HCT116 (cell line): ENCODE data around the gene HMX1. TPM values are rescaled to one million over a fixed set of nuclear protein-coding genes. Genes with fewer than 3 reads are reported as not detected.

ENCODE experiments used
- ATAC-seq: fragments of 200-7000 bp; cut with Tn5 transposase; 2 replicates; pipeline ENCODE4 v1.9.1; 2020; ENCODE audit warnings: mild to moderate bottlenecking, moderate library complexity
- BruUV-seq: library from RNA; stranded (reverse); fragments of 400-500 nt; replicated peaks from 2 replicates; lab custom pipeline; 2021; lab: Mats Ljungman, UMichigan
- CTCF ChIA-PET: fragments of 300-600 bp; sonication (Branson Sonifier 250); formaldehyde crosslinking; loops from one replicate; lab custom pipeline; 2021; ENCODE audit warnings: antibody characterized with exemption; lab: Charles Lee
- POLR2A ChIA-PET: fragments of 300-600, 350-600 bp; sonication (Branson Sonifier 250); formaldehyde crosslinking; loops from one replicate; lab custom pipeline; 2021; ENCODE audit warnings: antibody characterized with exemption; lab: Charles Lee
- RAD21 ChIA-PET, 2 experiments: fragments of 300-600 bp; sonication (Branson Sonifier 250); formaldehyde crosslinking; loops; one replicate each; lab custom pipeline; 2023; ENCODE audit warnings: low total read pairs in 2 of 2; ENCODE audit not compliant: uncharacterized antibody in 2 of 2, unreplicated experiment in 2 of 2, low non-redundant PET in 1 of 2; lab: Charles Lee
- DNase-seq: peaks from one replicate; pipeline ENCODE4 v3.0.0-alpha.2; 2010; ENCODE audit warnings: low read depth, low spot score
- H2AFZ ChIP-seq: fragments of 200-600 bp; shearing (Covaris generic), sonication (generic); 2 replicates; pipeline ENCODE4 v1.6.1; 2017; ENCODE audit warnings: low read depth, mixed run types, mixed read lengths, antibody characterized with exemption, low read length; ENCODE audit not compliant: poor library complexity, severe bottlenecking
- H3K27ac ChIP-seq: 2 replicates; pipeline ENCODE4 v1.5.1; 2012; ENCODE audit warnings: low read depth, low read length
- H3K27me3 ChIP-seq: fragments of 200-600 bp; sonication (generic); 2 replicates; pipeline ENCODE4 v1.6.1; 2016; ENCODE audit warnings: mixed run types, low read length, mixed read lengths; ENCODE audit not compliant: insufficient read depth
- H3K36me3 ChIP-seq, 2 experiments: fragments of 200-500 bp in 1 of 2; fragments of 200-600 bp in 1 of 2; sonication (Bioruptor generic) in 1 of 2; sonication (generic) in 1 of 2; 2 replicates each; pipeline versions ENCODE4 v1.5.1 to v1.6.1; 2014 to 2016; ENCODE audit warnings: low read length in 2 of 2, inconsistent platforms in 1 of 2, mixed read lengths in 1 of 2, mixed run types in 1 of 2; ENCODE audit not compliant: insufficient read depth in 2 of 2, control insufficient read depth in 1 of 2
- H3K4me1 ChIP-seq, 2 experiments: fragments of 200-600 bp in 1 of 2; sonication (generic) in 1 of 2; 2 replicates each; pipeline versions ENCODE4 v1.5.1 to v1.6.1; 2012 to 2017; ENCODE audit warnings: low read length in 2 of 2, inconsistent platforms in 1 of 2, mild to moderate bottlenecking in 1 of 2, mixed read lengths in 1 of 2, mixed run types in 1 of 2, moderate library complexity in 1 of 2; ENCODE audit not compliant: insufficient read depth in 2 of 2, control insufficient read depth in 1 of 2
- H3K4me2 ChIP-seq: fragments of 200-600 bp; sonication (generic); 2 replicates; pipeline ENCODE4 v1.6.1; 2017; ENCODE audit warnings: mixed run types, low read length, mixed read lengths
- H3K4me3 ChIP-seq, 2 experiments: fragments of 200-600 bp in 1 of 2; sonication (generic) in 1 of 2; replicated peaks in 1 of 2; 2 replicates each; pipeline ENCODE4 v1.5.1; 2011 to 2016; ENCODE audit warnings: low read length in 2 of 2, control low read depth in 1 of 2, low read depth in 1 of 2, mild to moderate bottlenecking in 1 of 2, mixed read lengths in 1 of 2, mixed run types in 1 of 2
- H3K79me2 ChIP-seq: fragments of 200-600 bp; sonication (generic); 2 replicates; pipeline ENCODE4 v1.6.1; 2017; ENCODE audit warnings: mild to moderate bottlenecking, mixed run types, low read length, moderate library complexity, mixed read lengths; ENCODE audit not compliant: insufficient read depth
- H3K9ac ChIP-seq: fragments of 200-600 bp; sonication (generic); 2 replicates; pipeline ENCODE4 v1.6.1; 2016; ENCODE audit warnings: low read length, mixed read lengths
- H3K9me2 ChIP-seq: fragments of 200-600 bp; sonication (generic), shearing (Covaris generic); 2 replicates; pipeline ENCODE4 v1.6.1; 2017; ENCODE audit warnings: mixed run types, mild to moderate bottlenecking, moderate library complexity; ENCODE audit not compliant: insufficient read depth
- H3K9me3 ChIP-seq, 2 experiments: fragments of 200-500 bp in 1 of 2; fragments of 200-600 bp in 1 of 2; sonication (Bioruptor generic) in 1 of 2; sonication (generic) in 1 of 2; 2 replicates each; pipeline ENCODE4 v1.6.1; 2014 to 2017; ENCODE audit warnings: low read length in 2 of 2, mixed read lengths in 2 of 2, inconsistent platforms in 1 of 2, low read depth in 1 of 2, mild to moderate bottlenecking in 1 of 2, mixed run types in 1 of 2, moderate library complexity in 1 of 2; ENCODE audit not compliant: control insufficient read depth in 1 of 2, insufficient read depth in 1 of 2
- H4K20me1 ChIP-seq: fragments of 200-600 bp; sonication (generic), shearing (Covaris generic); 2 replicates; pipeline ENCODE4 v1.6.1; 2017; ENCODE audit warnings: mixed run types, mild to moderate bottlenecking, moderate library complexity; ENCODE audit not compliant: insufficient read depth
- CBX3 ChIP-seq: IDR thresholded peaks from 2 replicates; pipeline ENCODE4 v1.6.1; 2012; ENCODE audit warnings: low read depth
- CEBPB ChIP-seq: IDR thresholded peaks from 2 replicates; pipeline ENCODE4 v1.6.1; 2012; ENCODE audit warnings: low read depth
- EGR1 ChIP-seq: IDR thresholded peaks from 2 replicates; pipeline ENCODE4 v1.6.1; 2012; ENCODE audit warnings: low read depth
- ELF1 ChIP-seq: IDR thresholded peaks from 2 replicates; pipeline ENCODE4 v1.6.1; 2012; ENCODE audit warnings: low read depth, borderline replicate concordance
- EZH2 ChIP-seq: fragments of 200-600 bp; sonication (generic); IDR thresholded peaks from 2 replicates; pipeline ENCODE4 v1.6.1; 2017; ENCODE audit warnings: antibody characterized with exemption, mixed run types
- EZH2phosphoT487 ChIP-seq: fragments of 200-600 bp; IDR thresholded peaks from 2 replicates; pipeline ENCODE4 v1.6.1; 2018; ENCODE audit warnings: antibody characterized with exemption, borderline replicate concordance
- FOSL1 ChIP-seq: IDR thresholded peaks from 2 replicates; pipeline ENCODE4 v1.6.1; 2012; ENCODE audit warnings: low read depth
- JUND ChIP-seq: IDR thresholded peaks from 2 replicates; pipeline ENCODE4 v1.6.1; 2012
- POLR2A ChIP-seq: IDR thresholded peaks from 2 replicates; pipeline ENCODE4 v1.7.0; 2011; ENCODE audit warnings: borderline replicate concordance; ENCODE audit not compliant: insufficient read depth, insufficient read length; ENCODE audit errors: extremely low read depth
- RAD21 ChIP-seq: IDR thresholded peaks from 2 replicates; pipeline ENCODE4 v1.6.1; 2012; ENCODE audit warnings: low read depth, mild to moderate bottlenecking
- SIN3A ChIP-seq: IDR thresholded peaks from 2 replicates; pipeline ENCODE4 v1.6.1; 2012; ENCODE audit warnings: low read depth
- SP1 ChIP-seq: IDR thresholded peaks from 2 replicates; pipeline ENCODE4 v1.6.1; 2012; ENCODE audit warnings: low read depth
- SRF ChIP-seq: IDR thresholded peaks from 2 replicates; pipeline ENCODE4 v1.6.1; 2012; ENCODE audit warnings: low read depth
- TCF7L2 ChIP-seq: IDR thresholded peaks from 2 replicates; pipeline ENCODE4 v1.7.0; 2011; ENCODE audit warnings: borderline replicate concordance, inconsistent platforms; ENCODE audit not compliant: insufficient read depth, insufficient read length; ENCODE audit errors: extremely low read depth
- YY1 ChIP-seq: IDR thresholded peaks from 2 replicates; pipeline ENCODE4 v1.6.1; 2011; ENCODE audit warnings: low read length, low read depth, moderate library complexity, mild to moderate bottlenecking; ENCODE audit not compliant: insufficient replicate concordance; ENCODE audit errors: extremely low read depth
- ZFX ChIP-seq: fragments of 450-650 bp; IDR thresholded peaks from 2 replicates; pipeline ENCODE4 v1.6.1; 2017
- ZNF274 ChIP-seq: fragments of 200-500 bp; sonication (Bioruptor generic); IDR thresholded peaks from 2 replicates; pipeline ENCODE4 v1.6.1; 2014; ENCODE audit warnings: mild to moderate bottlenecking, low read depth, low read length, inconsistent platforms
- intact Hi-C: fragments of 100-400 bp; cut with micrococcal nuclease; formaldehyde crosslinking; loops from 2 replicates; pipeline ENCODE4 v1.10.0; 2022
- total RNA-seq: library from RNA; stranded (reverse); gene quantifications from one replicate; pipeline ENCODE4 v1.2.1, GENCODE V29; 2021; ENCODE audit not compliant: unreplicated experiment
- TF ChIP-seq, protein P1 (sequence below): IDR thresholded peaks from 2 replicates; pipeline ENCODE4 v1.6.1; 2012
- TF ChIP-seq, protein P2 (sequence below): IDR thresholded peaks from 2 replicates; pipeline ENCODE4 v1.6.1; 2011; ENCODE audit warnings: mild to moderate bottlenecking, low read length, moderate library complexity; ENCODE audit not compliant: insufficient replicate concordance; ENCODE audit errors: extremely low read depth
- TF ChIP-seq, protein P3 (sequence below): IDR thresholded peaks from 2 replicates; pipeline ENCODE4 v1.6.1; 2012

Gene HMX1
- total RNA-seq, 1 experiment from 2014 or later: 0.39 TPM

DNA sequence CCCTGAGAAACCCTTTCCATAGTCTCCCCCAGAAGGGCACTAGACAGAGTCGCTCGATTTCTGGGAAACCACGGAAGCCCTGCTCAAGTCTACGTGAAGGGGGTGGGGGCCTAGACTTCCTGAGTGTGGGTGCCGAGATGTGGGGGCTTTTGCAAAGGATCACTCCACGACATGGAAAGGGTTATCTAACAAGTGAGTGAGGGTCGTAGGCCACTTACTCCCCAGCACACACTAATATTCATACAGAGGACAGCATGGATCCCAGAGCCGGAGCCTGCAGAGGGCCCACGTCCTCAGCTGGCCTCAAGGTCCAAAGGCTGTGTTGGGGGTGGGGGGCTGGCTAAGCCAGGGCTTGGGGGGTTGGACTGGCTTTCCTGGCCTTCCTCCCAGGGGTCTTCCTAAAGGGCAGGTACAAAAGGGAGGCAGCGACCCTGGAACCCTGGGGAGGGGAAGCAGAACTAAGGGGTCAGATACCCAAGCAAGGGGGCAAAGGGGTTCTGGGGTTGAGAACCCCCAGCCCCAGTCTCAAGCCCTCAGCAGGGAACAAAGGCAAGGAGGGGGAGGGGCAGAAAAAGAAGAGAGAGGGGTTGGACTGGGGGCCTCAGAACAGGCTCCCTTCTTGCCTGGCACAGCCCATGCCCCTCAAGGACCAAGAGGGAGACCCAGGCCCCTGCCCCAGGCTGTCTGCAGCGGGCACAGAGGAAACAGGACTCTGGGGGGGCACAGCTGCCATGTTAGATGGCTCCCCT lies 1.6 kb downstream of the HMX1 start:
- Histone ChIP-seq H3K79me2 (no peaks in the 10 kb centered on the region), H3K36me3 (no peaks in the 10 kb centered on the region), H3K4me1 (no peaks in the 10 kb centered on the region), H4K20me1 (no peaks in the 10 kb centered on the region), H3K4me2 (no peak overlapping the region), H2AFZ (no peak overlapping the region), H3K9ac (no peak overlapping the region), H3K27ac (no peak overlapping the region), H3K9me3 (no peaks in the 10 kb centered on the region), H3K9me2 (no peaks in the 10 kb centered on the region), H3K27me3 (no peaks in the 10 kb centered on the region), H3K4me3 (no peak overlapping the region)
- no peak for ATAC-seq
- ChIA-PET CTCF (no interaction called here), POLR2A (no interaction called here), RAD21 (no interaction called here)
- intact Hi-C loops: no loop called here
- no TSS peak for BruUV-seq
- DNase-seq: no peak
- TF ChIP-seq EGR1 (no peak), ZNF274 (no peak), TCF7L2 (no peak), EZH2 (no peak), SRF (no peak), ELF1 (no peak), CBX3 (no peak), FOSL1 (no peak), SIN3A (no peak), EZH2phosphoT487 (no peak), POLR2A (no peak), YY1 (no peak), JUND (no peak), CEBPB (no peak), ZFX (no peak), SP1 (no peak), RAD21 (no peak)
- TF ChIP-seq, protein P1, sequence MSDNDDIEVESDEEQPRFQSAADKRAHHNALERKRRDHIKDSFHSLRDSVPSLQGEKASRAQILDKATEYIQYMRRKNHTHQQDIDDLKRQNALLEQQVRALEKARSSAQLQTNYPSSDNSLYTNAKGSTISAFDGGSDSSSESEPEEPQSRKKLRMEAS: no peak
- TF ChIP-seq, protein P2, sequence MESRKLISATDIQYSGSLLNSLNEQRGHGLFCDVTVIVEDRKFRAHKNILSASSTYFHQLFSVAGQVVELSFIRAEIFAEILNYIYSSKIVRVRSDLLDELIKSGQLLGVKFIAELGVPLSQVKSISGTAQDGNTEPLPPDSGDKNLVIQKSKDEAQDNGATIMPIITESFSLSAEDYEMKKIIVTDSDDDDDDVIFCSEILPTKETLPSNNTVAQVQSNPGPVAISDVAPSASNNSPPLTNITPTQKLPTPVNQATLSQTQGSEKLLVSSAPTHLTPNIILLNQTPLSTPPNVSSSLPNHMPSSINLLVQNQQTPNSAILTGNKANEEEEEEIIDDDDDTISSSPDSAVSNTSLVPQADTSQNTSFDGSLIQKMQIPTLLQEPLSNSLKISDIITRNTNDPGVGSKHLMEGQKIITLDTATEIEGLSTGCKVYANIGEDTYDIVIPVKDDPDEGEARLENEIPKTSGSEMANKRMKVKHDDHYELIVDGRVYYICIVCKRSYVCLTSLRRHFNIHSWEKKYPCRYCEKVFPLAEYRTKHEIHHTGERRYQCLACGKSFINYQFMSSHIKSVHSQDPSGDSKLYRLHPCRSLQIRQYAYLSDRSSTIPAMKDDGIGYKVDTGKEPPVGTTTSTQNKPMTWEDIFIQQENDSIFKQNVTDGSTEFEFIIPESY: no peak
- TF ChIP-seq, protein P3, sequence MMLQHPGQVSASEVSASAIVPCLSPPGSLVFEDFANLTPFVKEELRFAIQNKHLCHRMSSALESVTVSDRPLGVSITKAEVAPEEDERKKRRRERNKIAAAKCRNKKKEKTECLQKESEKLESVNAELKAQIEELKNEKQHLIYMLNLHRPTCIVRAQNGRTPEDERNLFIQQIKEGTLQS: no peak
